H54 (cell line): ENCODE results near the gene RGS12.
A peak's percentile ranks its signal among the peaks of the same experiment; 100 is the strongest.

ENCODE experiments used
- DNase-seq: peaks from one replicate; pipeline ENCODE4 v3.0.0; 2011; ENCODE audit warnings: low spot score, mixed read lengths; ENCODE audit not compliant: insufficient read length
- FAIRE-seq: peaks from 3 replicates; lab custom pipeline; 2011; peaks lifted over from hg19 to GRCh38; lab: Jason Lieb, UNC
- POLR2A ChIP-seq: IDR thresholded peaks from 2 replicates; pipeline ENCODE4 v1.6.1; 2011; ENCODE audit warnings: low read depth, mild to moderate bottlenecking, low read length

Gene RGS12

DNA sequence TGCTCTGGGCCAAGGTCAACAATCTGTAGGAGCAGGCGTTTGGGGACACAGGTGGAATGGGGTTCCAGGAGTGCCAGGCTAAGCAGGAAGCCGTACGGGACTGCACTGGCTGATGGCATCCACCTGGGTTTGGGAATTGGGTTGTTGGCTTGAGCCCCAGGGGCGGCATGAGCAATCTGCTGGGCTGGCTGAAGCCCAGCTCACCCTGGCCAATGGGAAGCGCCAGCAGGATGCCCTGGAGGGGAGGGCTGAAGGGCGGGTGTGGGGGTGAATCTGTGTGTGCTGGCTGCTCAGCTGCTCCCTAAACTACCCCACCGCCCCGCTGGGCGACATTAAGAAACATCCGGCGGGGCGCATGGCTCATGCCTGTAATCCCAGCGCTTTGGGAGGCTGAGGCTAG is 8.9 kb upstream of the RGS12 start:
- DNase-seq (peak; percentile 78), FAIRE-seq (no peak)
- no peak for TF ChIP-seq POLR2A

DNA sequence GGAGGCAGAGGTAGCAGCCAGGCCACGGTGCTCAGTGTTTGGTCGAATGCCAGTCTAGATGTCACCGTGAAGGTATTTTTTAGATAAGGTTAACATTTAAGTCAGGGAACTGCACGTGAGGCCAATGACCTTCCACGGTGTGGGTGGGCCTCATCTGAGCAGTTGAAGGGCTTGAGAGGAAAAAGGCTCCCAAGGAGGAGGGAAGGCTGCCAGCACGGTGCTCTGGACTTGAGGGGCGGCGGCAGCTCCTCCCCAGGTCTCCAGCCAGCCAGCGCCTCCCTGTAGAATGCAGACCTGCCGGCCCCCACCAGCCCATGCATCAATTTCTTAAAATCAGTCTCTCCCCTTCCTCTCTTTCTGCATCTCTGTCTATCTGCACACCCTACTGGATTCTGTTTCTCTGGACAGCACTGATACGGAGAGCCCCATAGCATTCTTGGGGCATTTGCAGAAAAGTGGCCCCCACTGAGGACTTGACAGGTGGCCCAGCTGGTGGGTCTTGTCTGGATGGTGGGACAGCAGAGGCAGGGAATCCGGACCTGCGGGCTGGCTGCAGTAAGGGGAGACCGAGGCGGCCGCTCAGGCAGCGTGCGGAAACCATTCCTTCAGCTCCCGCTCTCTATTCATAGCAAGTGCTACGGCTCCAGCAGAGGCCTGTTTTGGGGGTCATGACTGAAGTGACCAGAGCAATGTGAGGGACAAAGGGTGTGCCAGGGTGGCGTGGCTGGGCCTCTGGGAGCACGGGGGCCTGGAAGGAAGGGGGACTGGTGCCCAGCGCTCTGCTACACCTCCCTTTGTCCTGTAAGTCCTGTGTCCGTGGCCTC is 7.9 kb upstream of the RGS12 start:
- FAIRE-seq = no peak
- no peak for TF ChIP-seq POLR2A
- DNase-seq = no peak

DNA sequence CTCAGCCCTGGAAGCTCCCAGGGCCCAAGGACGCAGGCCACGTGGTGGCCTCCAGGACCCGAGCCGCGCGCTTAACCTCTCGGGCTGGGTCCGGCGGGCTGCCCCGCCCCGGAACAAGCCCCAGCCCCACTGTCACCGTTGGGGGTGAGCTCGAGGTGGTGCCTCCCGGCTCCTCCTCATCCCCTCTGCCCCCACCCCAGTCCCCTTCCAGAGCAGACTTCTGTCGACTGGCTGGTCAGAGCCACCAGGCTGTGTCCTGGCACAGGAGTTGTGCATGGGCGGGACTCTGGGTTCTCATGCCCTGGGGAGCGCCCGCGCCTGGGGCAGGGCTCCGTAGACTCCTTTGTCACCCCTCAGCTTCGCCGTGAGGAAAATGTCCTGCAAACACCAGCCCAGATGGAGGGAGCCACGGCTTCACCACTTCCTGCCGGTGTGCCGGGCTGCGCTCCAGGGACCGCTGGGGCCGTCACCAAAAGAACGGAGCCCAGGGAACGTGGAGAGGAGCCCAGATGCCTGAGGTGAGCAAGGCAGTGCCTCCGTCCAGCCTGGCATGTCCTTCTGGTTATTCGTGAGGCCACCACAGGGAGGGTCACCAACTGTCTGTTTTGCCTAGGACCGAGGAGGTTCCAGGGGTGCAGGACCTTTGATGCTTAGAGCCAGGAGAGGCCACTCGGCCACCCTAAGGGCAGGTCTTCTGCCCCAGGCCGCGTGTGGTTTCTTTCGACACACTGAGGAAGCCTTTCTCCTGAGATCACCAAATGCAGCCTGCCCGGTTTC is 7.1 kb upstream of the RGS12 start:
- FAIRE-seq (no peak), DNase-seq (no peak)
- TF ChIP-seq POLR2A = no peak

DNA sequence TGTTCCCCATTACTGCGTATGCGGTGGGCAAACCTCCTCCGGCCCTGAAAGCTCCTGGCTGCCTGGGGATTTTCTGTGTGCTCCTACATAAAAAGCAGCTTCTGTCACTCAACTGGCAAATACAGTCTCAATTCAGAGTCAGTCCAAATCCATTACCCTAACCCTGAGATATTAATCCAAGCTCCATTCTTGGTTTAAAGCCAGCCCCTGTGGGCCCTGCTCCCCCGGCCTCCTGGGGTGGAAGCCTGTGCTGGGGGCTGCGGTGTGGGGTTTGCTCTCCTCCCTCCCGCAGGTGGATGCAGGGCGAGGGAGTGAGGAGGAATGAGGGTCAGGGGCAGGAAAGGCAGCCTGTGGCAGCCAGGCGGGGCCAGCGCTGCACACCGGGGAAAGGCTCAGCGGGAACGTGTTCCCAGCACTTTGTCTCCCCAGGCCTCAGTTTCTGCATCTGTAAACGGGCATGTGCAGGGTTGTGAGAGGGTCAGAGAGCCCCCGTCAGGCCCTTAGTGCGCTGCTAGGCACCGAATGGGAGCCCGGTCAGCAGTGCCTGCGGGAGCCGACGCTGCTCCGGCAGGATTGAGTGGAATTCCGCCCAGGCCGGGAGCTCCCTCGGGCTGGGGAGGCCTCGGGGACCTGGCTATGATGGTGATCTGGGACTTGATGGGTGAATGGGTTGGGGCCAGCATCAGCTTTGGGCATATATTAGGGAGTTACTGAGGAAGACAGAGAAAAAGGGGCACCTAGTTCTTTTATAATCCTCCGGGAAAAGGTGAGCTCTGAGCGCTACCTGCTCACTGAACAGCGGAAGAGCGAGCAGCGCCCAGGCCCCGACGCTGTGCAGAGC is 6.3 kb upstream of the RGS12 start:
- DNase-seq (no peak), FAIRE-seq (no peak)
- no peak for TF ChIP-seq POLR2A

DNA sequence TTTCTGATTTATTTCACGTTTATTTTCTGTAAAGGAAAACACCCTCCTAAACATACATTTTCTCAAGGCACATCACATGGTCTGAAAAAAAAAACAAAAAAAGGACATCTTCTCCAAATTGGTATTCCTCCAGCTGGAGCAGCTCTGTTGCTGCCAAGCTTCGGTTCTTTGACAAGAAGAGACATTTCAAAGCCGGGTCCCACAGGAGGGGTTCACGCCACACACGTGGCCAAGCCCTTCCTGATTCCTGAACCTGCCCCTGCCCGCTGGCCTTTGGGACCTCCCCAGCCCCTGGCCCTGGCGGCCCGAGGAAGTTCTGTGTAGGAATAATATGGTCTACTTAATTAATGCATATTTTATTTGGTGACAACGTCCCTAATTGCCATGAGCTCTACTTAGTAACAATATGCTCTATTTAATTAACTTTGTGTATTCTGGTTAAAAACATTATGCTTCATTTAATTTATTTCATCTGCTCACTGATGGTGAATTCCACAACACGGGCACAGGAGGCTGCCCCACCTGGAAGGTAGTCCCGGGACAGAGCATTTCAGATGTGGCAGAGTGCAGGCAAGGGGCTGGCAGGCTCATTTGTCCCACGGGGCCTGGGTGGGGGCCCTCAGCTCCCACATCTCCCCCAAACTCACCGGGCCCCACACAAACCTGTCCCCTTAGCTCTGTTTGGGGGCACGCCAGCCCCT is 5.4 kb upstream of the RGS12 start:
- FAIRE-seq (no peak), DNase-seq (no peak)

DNA sequence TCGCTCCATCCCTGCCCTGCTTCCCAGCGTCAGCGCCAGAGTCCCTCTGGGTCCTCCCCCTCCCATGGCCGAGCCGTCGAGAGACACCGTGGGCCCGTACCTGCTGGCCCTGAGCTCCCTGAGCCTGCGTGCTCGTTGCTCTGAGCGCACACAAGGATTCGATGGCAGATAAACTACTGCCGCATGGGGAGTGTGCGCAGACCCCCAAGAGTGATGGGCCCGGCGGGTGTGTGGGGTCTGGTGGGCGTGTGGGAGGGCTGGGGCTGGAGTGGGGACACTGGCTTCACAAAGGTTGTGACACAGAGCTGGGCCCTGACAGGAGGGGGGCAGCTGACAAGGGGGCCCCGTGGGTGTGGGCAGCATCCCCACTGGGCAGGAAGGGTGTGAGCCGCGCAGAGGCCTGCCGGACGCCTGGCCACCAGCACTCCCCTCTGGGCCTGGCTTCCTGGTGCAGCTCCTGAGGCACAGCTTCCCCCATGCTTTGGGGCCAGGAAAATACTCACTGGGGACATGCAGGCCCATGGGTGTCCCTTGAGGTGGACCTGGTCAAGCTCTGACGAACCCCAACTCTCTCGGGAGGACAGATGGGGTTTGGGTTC is 4.8 kb upstream of the RGS12 start:
- no peak for TF ChIP-seq POLR2A
- DNase-seq (no peak), FAIRE-seq (no peak)

More for the DNA sequence above, 5.4 kb upstream of the RGS12 start:
- no peak for TF ChIP-seq POLR2A

DNA sequence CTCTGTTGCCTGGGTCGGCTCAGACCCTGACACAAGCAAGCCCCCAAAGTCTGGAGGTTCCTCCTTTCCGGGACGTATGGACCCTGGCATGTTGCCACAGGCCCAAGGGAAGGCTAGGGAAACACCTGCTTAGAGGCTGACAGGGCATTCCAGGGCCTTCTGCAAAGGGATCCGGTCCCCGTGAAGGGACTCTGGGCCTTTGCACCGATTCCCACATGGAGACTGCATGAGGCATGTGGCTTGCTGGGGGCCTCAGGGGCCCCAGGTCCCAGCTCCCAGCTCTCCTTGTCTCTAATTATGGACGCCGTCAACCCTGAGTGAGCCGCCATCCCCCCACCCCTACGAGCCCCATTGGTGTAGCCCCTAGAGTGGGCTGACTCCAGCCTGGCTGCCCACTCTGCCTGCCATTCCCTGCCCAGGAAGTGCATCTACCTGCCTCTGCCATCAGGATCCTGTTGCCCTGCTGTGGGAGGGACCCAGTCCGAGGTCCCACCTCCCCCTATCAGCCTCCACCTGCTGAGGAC is 4.2 kb upstream of the RGS12 start:
- DNase-seq = no peak
- TF ChIP-seq POLR2A = no peak
- FAIRE-seq = no peak

DNA sequence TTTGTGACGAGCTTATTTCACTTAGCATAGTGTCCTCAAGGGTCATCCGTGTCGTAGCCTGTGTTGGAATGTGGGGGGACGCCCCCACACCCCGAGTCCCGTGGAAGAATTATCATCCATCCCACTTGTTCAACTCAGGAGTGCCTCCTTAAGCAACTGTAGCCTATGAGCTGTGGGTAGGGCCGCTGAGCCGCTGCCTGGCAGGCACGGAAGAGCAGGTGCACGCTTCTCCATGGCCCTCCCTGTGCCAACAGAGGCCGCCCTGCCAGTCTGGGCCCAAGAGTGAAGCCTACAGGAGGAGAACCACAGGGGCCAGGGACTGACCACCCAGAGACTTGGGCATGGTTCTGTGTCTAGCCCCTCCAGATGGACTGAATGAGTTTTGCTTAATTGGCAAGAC is 2.3 kb upstream of the RGS12 start:
- TF ChIP-seq POLR2A = no peak
- FAIRE-seq = no peak
- DNase-seq = no peak

DNA sequence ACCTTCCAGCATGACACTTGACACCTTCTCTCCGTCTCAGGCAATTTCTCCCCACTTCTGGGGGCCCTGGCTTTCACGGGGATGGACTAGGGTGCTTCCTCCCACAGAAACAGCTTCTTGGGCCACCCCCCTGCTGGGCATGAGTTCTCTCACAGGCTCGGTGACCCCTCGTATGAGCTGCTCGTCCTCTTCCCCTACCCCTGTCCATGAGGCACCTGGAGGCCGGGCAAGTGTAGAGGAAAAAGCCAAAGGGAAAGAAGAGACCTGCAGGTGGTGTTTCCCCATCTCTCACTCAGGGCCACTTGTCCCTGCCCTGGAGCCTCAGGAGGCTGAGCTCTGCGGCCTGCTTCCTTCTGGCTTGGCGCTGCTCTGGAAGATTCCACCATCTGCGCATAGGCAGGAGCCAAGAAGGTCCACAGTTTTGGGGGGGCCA is 1.9 kb upstream of the RGS12 start:
- DNase-seq = no peak
- TF ChIP-seq POLR2A = no peak
- no peak for FAIRE-seq

DNA sequence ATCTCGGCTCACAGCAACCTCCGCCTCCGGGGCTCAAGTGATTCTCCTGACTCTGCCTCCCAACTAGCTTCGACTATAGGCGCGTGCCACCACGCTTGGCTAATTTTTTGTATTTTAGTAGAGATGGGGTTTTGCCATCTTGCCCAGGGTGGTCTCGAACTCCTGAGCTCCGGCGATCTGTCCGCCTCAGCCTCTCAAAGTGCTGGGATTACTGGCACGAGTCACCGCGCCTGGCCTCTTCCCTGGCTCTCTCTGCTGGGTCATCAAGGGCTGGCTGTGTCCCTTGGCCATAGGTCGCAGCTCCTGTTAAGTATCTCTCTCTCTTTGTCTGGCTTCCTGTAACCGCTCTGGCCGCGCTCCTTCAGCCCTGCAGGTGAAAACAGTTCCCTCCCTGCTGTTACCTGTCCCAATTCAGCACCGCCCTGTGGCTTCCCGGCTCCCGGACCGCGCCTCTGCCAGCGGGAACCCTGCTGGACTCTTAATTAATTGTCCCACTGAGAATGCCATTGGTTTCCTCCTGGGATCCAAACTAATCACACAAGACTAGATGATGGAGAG is 1.3 kb upstream of the RGS12 start:
- DNase-seq = no peak
- TF ChIP-seq POLR2A = no peak
- no peak for FAIRE-seq

DNA sequence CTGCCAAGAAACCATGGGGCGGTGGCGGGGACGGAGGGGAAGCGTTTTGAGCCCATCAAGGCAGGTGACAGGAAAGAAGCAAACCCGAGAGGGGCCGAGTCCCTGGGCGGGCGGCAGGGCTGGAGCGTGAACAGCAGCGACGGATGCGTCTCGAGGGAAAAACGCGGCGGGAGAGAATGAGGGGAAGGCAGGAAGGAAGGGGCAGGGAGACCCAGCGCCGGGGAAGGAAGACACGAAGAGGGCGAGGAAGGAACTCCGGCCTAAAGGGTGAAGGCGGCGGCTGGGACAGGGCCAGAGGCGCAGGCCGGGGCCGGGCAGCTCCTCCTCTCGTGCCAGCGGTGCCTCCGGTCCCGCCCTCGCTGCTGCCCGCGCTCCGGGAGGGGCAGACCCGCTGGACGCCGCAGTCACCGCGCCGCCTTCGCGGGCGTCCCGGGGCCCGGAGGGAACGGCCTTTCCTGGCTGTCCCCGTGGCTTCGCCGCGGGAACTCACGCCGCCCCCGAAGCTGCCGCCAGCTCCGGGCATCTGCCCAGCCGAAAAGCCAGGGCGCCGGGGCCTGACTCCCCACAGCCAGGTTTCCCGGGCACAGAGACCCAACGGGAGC is 751 bp upstream of the RGS12 start:
- DNase-seq (peak; percentile 53), FAIRE-seq (no peak)
- TF ChIP-seq POLR2A = no peak
